Measurements from ENCODE around the gene MEGF11.
A peak's percentile ranks its signal among the peaks of the same experiment; 100 is the strongest.
"Not testable (repeated sequence)": the region's sequence is repeated elsewhere in the genome, so short reads cannot be mapped to it uniquely, and the experiment has no call there.

Gene MEGF11

GRCh38 chr15:66245832-66246231, 7.7 kb downstream of the MEGF11 start:
- in situ Hi-C loops (cut with MboI; ENCODE audit: low pct_unique_long_range_greater_than_20kb, low sequenced_read_pairs); DNase-seq: not testable (repeated sequence)

DNA sequence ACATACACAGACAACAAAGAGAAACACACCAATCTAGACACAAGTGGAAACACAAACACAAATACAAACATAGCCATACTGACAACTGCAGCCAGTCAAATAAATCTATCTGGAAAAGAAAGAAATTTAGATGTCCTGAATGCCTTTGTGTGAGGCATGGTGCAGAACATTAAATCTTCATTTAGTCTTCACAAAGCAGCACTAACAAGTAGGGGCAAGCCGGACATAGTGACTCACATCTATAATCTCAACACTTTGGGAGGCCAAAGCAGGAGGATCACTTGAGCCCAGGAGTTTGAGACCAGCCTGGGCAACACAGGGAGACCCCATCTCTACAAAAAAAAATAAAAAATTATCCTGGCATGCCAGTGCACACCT, 11.7 kb downstream of the MEGF11 start:
- in situ Hi-C loops (cut with MboI; ENCODE audit: low pct_unique_long_range_greater_than_20kb, low sequenced_read_pairs) = no loop called here
- DNase-seq = no peak

GRCh38 chr15:66241087-66241907, 12.3 kb downstream of the MEGF11 start:
- in situ Hi-C loops (cut with MboI; ENCODE audit: low pct_unique_long_range_greater_than_20kb, low sequenced_read_pairs) = no loop called here
- DNase-seq = no peak

GRCh38 chr15:66240240-66240794, 13.2 kb downstream of the MEGF11 start:
- in situ Hi-C loops (cut with MboI; ENCODE audit: low pct_unique_long_range_greater_than_20kb, low sequenced_read_pairs) = no loop called here
- DNase-seq = no peak

- in situ Hi-C loops (cut with MboI; ENCODE audit: low pct_unique_long_range_greater_than_20kb, low sequenced_read_pairs) = no loop called here
- DNase-seq = no peak
These were observed 14.0 kb downstream of the MEGF11 start for GRCh38 chr15:66239514-66239913.

GRCh38 chr15:66238318-66238717, 15.2 kb downstream of the MEGF11 start:
- in situ Hi-C loops (cut with MboI; ENCODE audit: low pct_unique_long_range_greater_than_20kb, low sequenced_read_pairs) = no loop called here
- no peak for DNase-seq

GRCh38 chr15:66237513-66238235, 15.9 kb downstream of the MEGF11 start:
- in situ Hi-C loops (cut with MboI; ENCODE audit: low pct_unique_long_range_greater_than_20kb, low sequenced_read_pairs) = no loop called here

DNA sequence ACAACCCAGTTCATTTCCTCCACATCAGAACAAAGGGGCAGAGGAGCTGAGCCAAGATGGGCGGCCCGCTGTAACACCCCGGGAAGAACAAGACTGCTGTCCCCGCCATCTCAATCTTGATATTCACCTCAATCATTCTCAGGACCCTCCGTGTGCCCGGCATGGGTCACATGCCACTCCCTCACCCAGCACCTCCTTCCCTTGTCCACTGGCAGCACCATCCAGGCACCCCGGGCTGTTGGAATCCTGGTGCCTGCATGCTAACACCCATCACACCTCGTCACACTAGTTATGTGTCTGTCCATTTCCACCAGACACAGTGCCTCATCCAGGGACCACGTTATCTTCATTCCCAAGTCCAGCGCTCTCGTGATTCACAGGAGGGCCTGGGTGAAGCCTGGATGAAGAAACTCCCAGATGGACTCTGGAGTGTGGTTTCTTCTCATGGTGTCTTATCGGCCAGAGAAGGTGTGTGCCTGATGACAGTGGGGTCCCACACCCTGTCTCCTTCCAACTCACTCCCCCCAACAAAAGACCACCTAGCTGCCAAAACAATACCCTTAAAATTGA, 16.7 kb downstream of the MEGF11 start:
- DNase-seq = no peak
- in situ Hi-C loops (cut with MboI; ENCODE audit: low pct_unique_long_range_greater_than_20kb, low sequenced_read_pairs) = no loop called here

More at GRCh38 chr15:66237513-66238235, 15.9 kb downstream of the MEGF11 start:
- no peak for DNase-seq

DNA sequence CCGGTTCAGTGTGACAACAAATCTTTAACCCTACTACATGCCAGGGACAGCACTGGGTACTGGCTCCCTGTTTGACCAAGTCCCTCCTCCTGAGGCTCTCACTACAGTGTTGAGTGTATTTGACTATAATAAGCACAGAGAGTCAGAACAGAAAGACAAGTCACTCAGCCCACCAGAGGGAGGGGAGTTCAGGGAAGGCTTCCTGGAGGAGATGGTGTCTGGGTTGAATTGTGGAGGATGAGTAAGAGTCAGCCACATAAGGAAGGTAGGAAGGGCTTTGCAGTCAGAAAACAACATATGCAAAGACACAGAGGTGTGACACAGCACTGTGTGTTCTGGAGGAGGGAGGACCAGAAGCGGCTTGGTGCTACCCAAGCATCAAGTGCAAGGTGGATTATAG, 17.7 kb downstream of the MEGF11 start:
- in situ Hi-C loops (cut with MboI; ENCODE audit: low pct_unique_long_range_greater_than_20kb, low sequenced_read_pairs) = no loop called here
- DNase-seq = no peak

DNA sequence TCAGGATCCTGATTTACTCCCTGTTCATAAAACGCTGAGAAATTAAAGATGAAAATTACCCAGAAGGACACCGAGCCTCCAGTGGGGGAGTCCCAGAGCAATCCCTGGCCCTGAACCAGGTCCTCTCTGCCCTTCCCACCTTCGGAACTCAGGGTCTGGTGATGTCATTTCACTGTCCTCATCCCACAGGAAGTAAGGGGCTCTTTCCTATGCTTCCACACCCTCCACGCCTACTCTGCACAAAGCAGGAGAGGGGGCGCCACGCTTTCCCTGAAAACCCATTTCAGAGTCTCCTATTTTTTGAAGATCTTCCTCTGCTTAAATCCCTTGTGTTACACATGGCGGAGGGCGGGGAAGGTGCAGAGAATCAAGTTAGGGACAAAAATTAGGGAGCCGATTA, 18.8 kb downstream of the MEGF11 start:
- in situ Hi-C loops (cut with MboI; ENCODE audit: low pct_unique_long_range_greater_than_20kb, low sequenced_read_pairs) = no loop called here
- no peak for DNase-seq

DNA sequence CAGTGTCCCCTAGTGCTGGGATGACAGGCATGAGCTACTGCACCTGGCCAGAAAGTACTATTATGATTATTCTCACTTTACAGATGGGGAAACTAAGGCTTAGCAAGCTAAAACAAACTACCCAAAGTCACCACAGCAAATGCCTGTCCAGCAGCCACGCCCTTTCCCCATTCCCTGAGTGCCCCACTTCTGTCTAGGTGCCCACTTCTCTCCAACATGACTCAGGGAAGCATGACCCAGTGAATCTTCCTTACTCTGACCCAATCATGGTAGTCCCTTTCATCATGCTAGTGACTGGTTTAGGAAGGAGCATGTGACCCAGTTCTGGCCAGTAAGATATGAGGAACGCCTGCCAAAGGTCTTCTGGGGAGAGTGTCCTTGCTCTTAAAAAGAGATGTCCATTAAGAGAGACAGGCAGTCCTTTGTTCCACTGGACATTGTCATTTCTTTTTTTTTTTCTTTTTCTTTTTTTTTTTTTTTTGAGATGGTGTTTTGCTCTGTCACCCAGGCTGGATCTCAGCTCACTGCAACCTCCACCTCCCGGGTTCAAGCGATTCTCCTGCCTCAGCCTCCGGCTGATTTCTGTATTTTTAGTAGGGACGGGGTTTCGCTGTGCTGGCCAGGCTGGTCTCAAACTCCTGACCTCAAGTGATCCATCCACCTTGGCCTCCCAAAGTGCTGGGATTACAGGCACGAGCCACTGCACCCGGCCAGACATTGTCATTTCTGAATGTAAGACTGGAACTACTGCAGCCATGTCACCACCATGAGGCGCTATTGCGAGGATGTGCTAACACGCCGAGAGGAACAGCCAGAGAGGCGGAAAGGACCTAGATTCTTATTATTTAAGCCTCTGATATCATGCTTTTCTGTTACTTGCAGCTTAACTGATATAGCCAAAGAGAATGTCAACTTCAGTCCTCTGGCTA, 19.8 kb downstream of the MEGF11 start:
- in situ Hi-C loops (cut with MboI; ENCODE audit: low pct_unique_long_range_greater_than_20kb, low sequenced_read_pairs) = no loop called here
- peak; percentile 27 for DNase-seq

DNA sequence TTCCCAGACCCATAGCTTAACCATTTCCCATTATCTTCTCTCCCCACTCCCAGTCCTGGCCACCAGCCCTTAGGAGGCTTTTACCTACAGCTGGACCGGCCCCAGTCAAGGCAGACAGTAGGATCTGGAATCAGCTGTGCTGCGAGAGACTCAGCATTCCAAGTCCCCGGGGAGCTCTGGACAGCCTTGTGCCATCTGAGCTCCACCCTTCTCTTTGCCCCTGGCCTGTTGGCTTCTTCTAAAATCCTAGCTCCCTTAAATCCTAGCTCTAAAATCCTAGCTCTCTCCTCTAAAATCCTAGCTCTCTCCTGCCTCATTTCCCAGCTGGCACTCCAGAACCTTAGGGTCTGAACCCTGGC, 21.3 kb downstream of the MEGF11 start:
- DNase-seq = no peak
- in situ Hi-C loops (cut with MboI; ENCODE audit: low pct_unique_long_range_greater_than_20kb, low sequenced_read_pairs) = no loop called here

GRCh38 chr15:66231394-66232266, 21.9 kb downstream of the MEGF11 start:
- DNase-seq = no peak
- in situ Hi-C loops (cut with MboI; ENCODE audit: low pct_unique_long_range_greater_than_20kb, low sequenced_read_pairs) = no loop called here

DNA sequence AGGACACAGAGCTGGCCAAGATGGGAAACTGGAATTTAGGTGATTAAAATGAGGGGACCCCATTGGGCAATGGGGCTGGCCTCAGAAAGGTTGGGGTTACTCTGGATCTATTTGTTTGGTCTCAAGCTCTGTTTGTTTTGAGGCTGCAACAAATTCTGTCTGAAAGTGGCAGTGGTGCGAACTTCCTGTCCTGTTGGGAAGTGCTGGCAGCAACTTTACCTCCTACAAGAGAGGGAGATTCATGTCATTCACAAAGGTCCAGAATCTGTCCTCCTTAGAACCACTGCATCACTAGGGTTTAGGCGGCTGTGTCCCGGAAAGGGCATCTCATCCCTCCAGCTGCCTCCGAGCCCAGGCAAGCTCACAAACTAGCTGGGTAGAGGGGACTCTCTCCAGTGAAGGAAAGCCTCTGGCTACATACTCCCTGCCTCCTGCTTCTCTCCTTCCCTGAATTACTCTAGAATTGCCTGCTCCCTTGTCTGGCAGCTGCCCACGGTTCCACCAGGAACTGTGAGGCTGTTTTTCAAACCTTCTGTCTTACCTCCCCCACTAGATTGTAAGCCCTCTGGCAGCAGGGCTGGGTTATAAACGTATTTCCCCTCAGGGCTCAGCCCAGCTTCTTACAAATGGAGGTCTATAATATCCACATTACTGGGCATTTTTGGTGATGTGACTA, 23.6 kb downstream of the MEGF11 start:
- DNase-seq = no peak
- in situ Hi-C loops (cut with MboI; ENCODE audit: low pct_unique_long_range_greater_than_20kb, low sequenced_read_pairs) = no loop called here

DNA sequence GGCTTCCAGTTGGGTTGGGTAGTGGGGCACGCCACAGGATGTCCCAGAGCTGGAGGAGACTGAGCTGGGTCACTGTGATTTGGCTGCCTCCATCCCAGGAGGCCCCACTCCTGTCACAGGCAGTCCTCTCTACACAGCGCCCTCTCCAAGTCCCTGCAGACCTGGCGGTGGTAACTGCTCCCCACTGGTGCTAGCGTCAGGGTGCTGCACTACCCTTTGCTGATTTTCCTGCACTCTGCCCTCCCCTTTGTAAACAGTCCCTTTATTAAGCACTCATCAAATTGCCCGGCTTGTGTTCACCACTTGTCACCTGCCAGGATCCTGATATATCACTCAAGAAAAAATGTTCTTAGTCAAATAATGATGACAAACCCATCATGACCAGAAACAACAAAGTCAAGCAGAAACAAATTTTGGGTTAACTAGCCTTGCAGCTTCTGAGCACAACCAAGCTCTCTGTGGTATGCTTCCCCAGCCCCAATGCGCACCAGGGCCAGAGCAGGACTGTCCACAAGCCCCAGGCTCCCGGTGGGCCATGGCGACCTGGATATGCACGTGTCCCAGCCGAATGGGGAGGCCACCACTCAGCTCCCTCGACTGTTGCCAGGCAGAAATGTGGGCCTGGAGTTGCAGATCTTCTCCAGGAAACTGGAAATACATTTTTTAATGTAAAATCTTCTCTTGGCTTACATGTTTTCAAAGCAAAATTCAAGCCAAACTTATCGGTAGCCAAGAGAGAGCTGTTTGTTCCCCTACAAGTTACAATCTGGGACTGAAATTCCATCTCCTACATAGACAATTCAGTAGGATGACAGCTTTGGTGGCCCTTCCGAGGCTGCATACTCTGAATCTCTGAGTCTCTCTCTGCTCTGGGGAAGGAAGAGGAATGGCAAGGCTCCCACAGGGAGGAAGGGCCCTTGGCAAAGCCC, 24.5 kb downstream of the MEGF11 start:
- in situ Hi-C loops (cut with MboI; ENCODE audit: low pct_unique_long_range_greater_than_20kb, low sequenced_read_pairs) = no loop called here

GRCh38 chr15:66226736-66227135, 26.8 kb downstream of the MEGF11 start:
- DNase-seq = no peak
- in situ Hi-C loops (cut with MboI; ENCODE audit: low pct_unique_long_range_greater_than_20kb, low sequenced_read_pairs) = no loop called here

More for the DNA sequence above, 24.5 kb downstream of the MEGF11 start:
- DNase-seq = no peak

Data from KBM-7 (cell line).